Liver (tissue), 9 donors: ENCODE measurements around the gene MAPK11. TPM values are rescaled to one million over a fixed set of nuclear protein-coding genes. Genes with fewer than 3 reads are reported as not detected.

ENCODE experiments used
- DNase-seq: peaks from one replicate; pipeline ENCODE4 v3.0.0-alpha.2; 2017; ENCODE audit warnings: low spot score
- H3K27ac ChIP-seq, 2 donors: one replicate each; pipeline ENCODE4 v1.7.0; 2013; ENCODE audit warnings: inconsistent platforms in 2 of 2, low read length in 2 of 2, control low read depth in 1 of 2, low read depth in 1 of 2, mild to moderate bottlenecking in 1 of 2
- H3K27me3 ChIP-seq, 4 donors: one replicate each; pipeline versions ENCODE4 v1.6.1 to v1.7.0; 2013; ENCODE audit warnings: low read length in 3 of 4, inconsistent platforms in 1 of 4, mild to moderate bottlenecking in 1 of 4, moderate library complexity in 1 of 4; ENCODE audit not compliant: control insufficient read depth in 4 of 4, insufficient read depth in 4 of 4
- H3K36me3 ChIP-seq, 4 donors: one replicate each; pipeline versions ENCODE4 v1.6.1 to v1.7.0; 2013; ENCODE audit warnings: low read length in 3 of 4, mild to moderate bottlenecking in 3 of 4, low read depth in 1 of 4, moderate library complexity in 1 of 4; ENCODE audit not compliant: control insufficient read depth in 4 of 4, insufficient read depth in 3 of 4
- H3K4me1 ChIP-seq, 4 donors: one replicate each; pipeline versions ENCODE4 v1.6.1 to v1.7.0; 2013; ENCODE audit warnings: low read length in 3 of 4, mild to moderate bottlenecking in 3 of 4, moderate library complexity in 1 of 4; ENCODE audit not compliant: control insufficient read depth in 4 of 4, insufficient read depth in 4 of 4
- H3K4me3 ChIP-seq, 3 donors: one replicate each; pipeline versions ENCODE4 v1.6.1 to v1.7.0; 2013; ENCODE audit warnings: low read length in 3 of 3, control low read depth in 1 of 3, low read depth in 1 of 3, mild to moderate bottlenecking in 1 of 3
- H3K9ac ChIP-seq, 2 donors: one replicate each; pipeline ENCODE4 v1.7.0; 2013; ENCODE audit warnings: low read length in 2 of 2, mild to moderate bottlenecking in 2 of 2, moderate library complexity in 2 of 2, control low read depth in 1 of 2, low read depth in 1 of 2
- H3K9me3 ChIP-seq, 4 donors: one replicate each; pipeline versions ENCODE4 v1.6.1 to v1.7.0; 2013; ENCODE audit warnings: low read length in 3 of 4; ENCODE audit not compliant: control insufficient read depth in 4 of 4
- EGR1 ChIP-seq, 2 donors: IDR thresholded peaks; 2 replicates each; pipeline ENCODE4 v1.6.1; 2016 to 2018; ENCODE audit warnings: antibody characterized with exemption in 2 of 2, low read depth in 2 of 2
- FOXA2 ChIP-seq: IDR thresholded peaks from 2 replicates; pipeline ENCODE4 v1.6.1; 2016; ENCODE audit warnings: antibody characterized with exemption
- GABPA ChIP-seq, 2 donors: IDR thresholded peaks in 1 of 2; conservative IDR thresholded peaks in 1 of 2; 2 replicates each; pipeline ENCODE4 v1.6.1; 2016; ENCODE audit warnings: antibody characterized with exemption in 2 of 2, mild to moderate bottlenecking in 1 of 2, moderate library complexity in 1 of 2
- HNF4A ChIP-seq, 2 donors: conservative IDR thresholded peaks; 2 replicates each; pipeline ENCODE4 v1.6.1; 2016; ENCODE audit warnings: antibody characterized with exemption in 2 of 2, mild to moderate bottlenecking in 2 of 2
- HNF4G ChIP-seq: IDR thresholded peaks from 2 replicates; pipeline ENCODE4 v1.6.1; 2016; ENCODE audit warnings: antibody characterized with exemption
- JUND ChIP-seq, 2 donors: IDR thresholded peaks; 2 replicates each; pipeline ENCODE4 v1.6.1; 2016; ENCODE audit warnings: antibody characterized with exemption in 2 of 2
- MAX ChIP-seq: IDR thresholded peaks from 2 replicates; pipeline ENCODE4 v1.6.1; 2016; ENCODE audit warnings: antibody characterized with exemption
- RAD21 ChIP-seq, 2 donors: IDR thresholded peaks; 2 replicates each; pipeline ENCODE4 v1.6.1; 2016; ENCODE audit warnings: antibody characterized with exemption in 2 of 2, mild to moderate bottlenecking in 2 of 2
- REST ChIP-seq: IDR thresholded peaks from 2 replicates; pipeline ENCODE4 v1.6.1; 2016; ENCODE audit warnings: antibody characterized with exemption, mild to moderate bottlenecking
- RXRA ChIP-seq, 2 donors: IDR thresholded peaks; 2 replicates each; pipeline ENCODE4 v1.6.1; 2017 to 2018; ENCODE audit warnings: antibody characterized with exemption in 2 of 2, mild to moderate bottlenecking in 1 of 2
- SP1 ChIP-seq: IDR thresholded peaks from 2 replicates; pipeline ENCODE4 v1.6.1; 2018; ENCODE audit warnings: antibody characterized with exemption, mild to moderate bottlenecking
- ZBTB33 ChIP-seq: IDR thresholded peaks from 2 replicates; pipeline ENCODE4 v1.6.1; 2016; ENCODE audit warnings: antibody characterized with exemption
- whole genome bisulfite sequencing: extraction: QIAGEN DNeasy Blood & Tissue Kit; methylation state at CpG from one replicate; pipeline ENCODE4 v1.1.7; 2013; 5-methylcytosine and 5-hydroxymethylcytosine counted together
- polyA plus RNA-seq, 2 donors: library from polyadenylated mRNA; stranded (reverse) in 1 of 2; unstranded in 1 of 2; fragments of 200-250 nt in 1 of 2; fragments of >200 nt in 1 of 2; fragmentation: Nextera tagmentation in 1 of 2; extraction: Ambion mirVana in 1 of 2; gene quantifications; one replicate each; pipeline versions ENCODE4 v1.2.1 to v1.2.3, GENCODE V29; 2013 to 2015
- total RNA-seq, 2 donors: library from RNA; depleted of rRNA; stranded (reverse); fragments of >200 nt; gene quantifications; one replicate each; pipeline ENCODE4 v1.2.3, GENCODE V29; 2014
- TF ChIP-seq, protein P1 (sequence below): IDR thresholded peaks from 2 replicates; pipeline ENCODE4 v1.6.1; 2016; ENCODE audit warnings: antibody characterized with exemption
- donor health status: healthy.
- donor health status: healthy.
- donor health status: healthy.
- donor health status: healthy.
- donor health status: healthy.

MAPK11 gene
- total and polyA plus RNA-seq, 4 donors, result 0.65 to 2.0 (median 1.0) TPM

DNA sequence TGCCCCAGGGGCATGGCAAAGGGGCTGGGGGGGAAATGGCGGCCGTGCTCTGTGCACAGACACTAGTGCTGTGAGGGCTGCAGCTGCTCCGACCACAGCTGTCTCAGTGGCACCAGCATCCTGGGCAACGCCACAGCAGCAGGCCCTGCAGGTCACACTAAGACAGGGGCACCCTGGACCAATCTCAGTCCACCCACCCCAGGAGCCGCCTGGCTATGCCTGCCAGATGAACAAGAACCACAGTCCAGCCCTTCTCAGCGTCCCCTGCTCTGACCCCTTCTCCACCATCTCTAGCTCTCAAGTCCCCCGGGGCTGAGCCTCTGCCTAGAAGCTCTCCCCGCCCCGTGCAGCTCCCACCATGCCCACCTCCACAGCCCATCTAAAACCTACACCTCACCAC, 41.8 kb downstream of the MAPK11 start:
- TF ChIP-seq JUND (IDR thresholded peaks at IDR 0.05), result no peak
- TF ChIP-seq RXRA (IDR thresholded peaks at IDR 0.05), result no peak
- TF ChIP-seq FOXA2, result no peak
- no peak for TF ChIP-seq ZBTB33
- TF ChIP-seq, protein P1, sequence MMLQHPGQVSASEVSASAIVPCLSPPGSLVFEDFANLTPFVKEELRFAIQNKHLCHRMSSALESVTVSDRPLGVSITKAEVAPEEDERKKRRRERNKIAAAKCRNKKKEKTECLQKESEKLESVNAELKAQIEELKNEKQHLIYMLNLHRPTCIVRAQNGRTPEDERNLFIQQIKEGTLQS, result no peak
- no peak for TF ChIP-seq RAD21 (IDR thresholded peaks at IDR 0.05)
- TF ChIP-seq HNF4G, result no peak
- TF ChIP-seq EGR1 (IDR thresholded peaks at IDR 0.05; ENCODE audit: low read depth in 2 of 2), result no peak
- no peak for TF ChIP-seq MAX
- TF ChIP-seq HNF4A (conservative IDR thresholded peaks at IDR 0.05), result no peak
- no peak for TF ChIP-seq GABPA (IDR thresholded peaks at IDR 0.05 in 1 of 2, conservative IDR thresholded peaks at IDR 0.05 in 1 of 2)
- no peak for TF ChIP-seq REST

GRCh38 chr22:50227579-50228215, 42.5 kb downstream of the MAPK11 start:
- 92% methylated on average over 25 of the region's 25 CpGs for WGBS
- Histone ChIP-seq H3K27ac (no peak overlapping the region), H3K4me1 (no peaks in the 10 kb centered on the region), H3K27me3 (no peaks in the 10 kb centered on the region), H3K4me3 (no peak overlapping the region), H3K9me3 (no peaks in the 10 kb centered on the region), H3K9ac (no peak overlapping the region), H3K36me3 (peaks cover 8 to 59% (median 24%) of the 10 kb centered on the region in 4 donors)
- DNase-seq, result no peak
- no peak for TF ChIP-seq SP1

More for the DNA sequence above, 41.8 kb downstream of the MAPK11 start:
- Histone ChIP-seq H3K36me3 (peaks cover 7 to 58% (median 23%) of the 10 kb centered on the region in 4 donors), H3K4me1 (no peaks in the 10 kb centered on the region), H3K27ac (no peak overlapping the region), H3K9me3 (no peaks in the 10 kb centered on the region), H3K9ac (no peak overlapping the region), H3K27me3 (no peaks in the 10 kb centered on the region), H3K4me3 (no peak overlapping the region)
- no peak for DNase-seq
- 97% methylated on average over 9 of the region's 9 CpGs for WGBS
